Right cardiac atrium (tissue), 5 donors: Measurements from ENCODE around the gene PTPRN2. TPM values are rescaled to one million over a fixed set of nuclear protein-coding genes. Genes with fewer than 3 reads are reported as not detected.

ENCODE experiments used
- ATAC-seq, 2 donors: fragments of 200-7000 bp; cut with Tn5 transposase; one replicate each; pipeline versions ENCODE4 v1.8.0 to v1.9.1; 2020; ENCODE audit warnings: moderate library complexity in 2 of 2, mild to moderate bottlenecking in 1 of 2
- DNase-seq, 3 donors: peaks; one replicate each; pipeline ENCODE4 v3.0.0-alpha.2; 2020
- H3K27ac ChIP-seq: one replicate; pipeline ENCODE4 v1.5.1; 2013; ENCODE audit warnings: mild to moderate bottlenecking, low read length, control low read depth, moderate library complexity
- H3K27me3 ChIP-seq: one replicate; pipeline ENCODE4 v1.6.1; 2013; ENCODE audit not compliant: control insufficient read depth, insufficient read depth
- H3K4me1 ChIP-seq: one replicate; pipeline ENCODE4 v1.6.1; 2013; ENCODE audit warnings: low read length; ENCODE audit not compliant: control insufficient read depth, insufficient read depth
- H3K4me3 ChIP-seq: one replicate; pipeline ENCODE4 v1.5.1; 2013; ENCODE audit warnings: low read length, control low read depth
- H3K9me3 ChIP-seq: one replicate; pipeline ENCODE4 v1.6.1; 2013; ENCODE audit warnings: low read length; ENCODE audit not compliant: control insufficient read depth
- WGBS: extraction: QIAGEN DNeasy Blood & Tissue Kit; methylation state at CpG from one replicate; pipeline ENCODE4 v1.1.7; 2013; 5-methylcytosine and 5-hydroxymethylcytosine counted together
- intact Hi-C, 4 donors: fragments of 100-400 bp; cut with DNase I; formaldehyde crosslinking; loops; one replicate each; pipeline versions ENCODE4 v1.11.0 to v1.14.0; 2022 to 2023
- polyA plus RNA-seq: library from polyadenylated mRNA; stranded (reverse); fragments of 200-250 nt; gene quantifications from one replicate; pipeline ENCODE4 v1.2.3, GENCODE V29; 2013
- total RNA-seq, 4 donors: library from RNA; stranded (reverse); fragmentation: NEBNext Ultra II Directional; extraction: Animal tissue kit (Norgen Biotek cat#: 25700); gene quantifications; one replicate each; pipeline ENCODE4 v1.2.1, GENCODE V29; 2021
- donor health status: healthy with polysubstance abuse.
- donor health status: DM: no; HTN: yes; CAD: no.
- donor health status: DM: no; HTN: no; CAD: no.
- donor health status: DM: no; HTN: yes; CAD: no; lungs with severe emphysema.
- donor health status: DM: yes; HTN: yes; CAD: no.

The PTPRN2 gene
- total and polyA plus RNA-seq, 5 donors = 1.5 to 3.9 (median 1.9) TPM

- H3K9me3 ChIP-seq = no peaks in the 10 kb centered on the region
- H3K4me1 ChIP-seq = no peaks in the 10 kb centered on the region
- no peaks in the 10 kb centered on the region for H3K27me3 ChIP-seq
- intact Hi-C loops = no loop called here
- H3K4me3 ChIP-seq = no peak overlapping the region
- 83% methylated on average over 3 of the region's 3 CpGs for WGBS
- DNase-seq (no peak), ATAC-seq (no peak)
- no peak overlapping the region for H3K27ac ChIP-seq
Observed at GRCh38 chr7:157605638-157606037, 982.0 kb downstream of the PTPRN2 start.

GRCh38 chr7:157604661-157605381 lies 982.8 kb downstream of the PTPRN2 start:
- intact Hi-C loops = no loop called here
- no peaks in the 10 kb centered on the region for H3K9me3 ChIP-seq
- ATAC-seq = peak; percentile 36
- H3K27ac ChIP-seq = no peak overlapping the region
- no peaks in the 10 kb centered on the region for H3K4me1 ChIP-seq
- H3K27me3 ChIP-seq = no peaks in the 10 kb centered on the region
- no peak overlapping the region for H3K4me3 ChIP-seq
- DNase-seq = no peak
- WGBS = 78% methylated on average over 21 of the region's 21 CpGs

GRCh38 chr7:157603716-157604115 lies 983.9 kb downstream of the PTPRN2 start:
- DNase-seq = no peak

GRCh38 chr7:157603005-157603404 lies 984.6 kb downstream of the PTPRN2 start:
- Histone ChIP-seq H3K27ac (no peak overlapping the region), H3K9me3 (no peaks in the 10 kb centered on the region), H3K27me3 (no peaks in the 10 kb centered on the region), H3K4me3 (no peak overlapping the region), H3K4me1 (no peaks in the 10 kb centered on the region)
- ATAC-seq (no peak), DNase-seq (no peak)
- 89% methylated on average over 9 of the region's 9 CpGs for WGBS
- intact Hi-C loops = no loop called here

More at GRCh38 chr7:157603716-157604115, 983.9 kb downstream of the PTPRN2 start:
- no peak overlapping the region for H3K27ac ChIP-seq
- H3K9me3 ChIP-seq = no peaks in the 10 kb centered on the region
- H3K27me3 ChIP-seq = no peaks in the 10 kb centered on the region
- H3K4me1 ChIP-seq = no peaks in the 10 kb centered on the region
- WGBS = 92% methylated on average over 21 of the region's 21 CpGs
- H3K4me3 ChIP-seq = no peak overlapping the region
- intact Hi-C loops = no loop called here
- no peak for ATAC-seq

GRCh38 chr7:157602581-157602980 lies 985.0 kb downstream of the PTPRN2 start:
- H3K27ac ChIP-seq = no peak overlapping the region
- H3K9me3 ChIP-seq = no peaks in the 10 kb centered on the region
- 92% methylated on average over 14 of the region's 14 CpGs for WGBS
- no peaks in the 10 kb centered on the region for H3K4me1 ChIP-seq
- DNase-seq = no peak
- no peak overlapping the region for H3K4me3 ChIP-seq
- H3K27me3 ChIP-seq = no peaks in the 10 kb centered on the region
- no peak for ATAC-seq
- intact Hi-C loops = no loop called here

- DNase-seq = no peak
- no peak for ATAC-seq
- 91% methylated on average over 15 of the region's 15 CpGs for WGBS
- H3K9me3 ChIP-seq = no peaks in the 10 kb centered on the region
- intact Hi-C loops = no loop called here
- no peak overlapping the region for H3K4me3 ChIP-seq
- no peaks in the 10 kb centered on the region for H3K4me1 ChIP-seq
- no peak overlapping the region for H3K27ac ChIP-seq
- no peaks in the 10 kb centered on the region for H3K27me3 ChIP-seq
Observed at GRCh38 chr7:157602156-157602555, 985.5 kb downstream of the PTPRN2 start.

GRCh38 chr7:157601530-157601929 lies 986.1 kb downstream of the PTPRN2 start:
- H3K27ac ChIP-seq = no peak overlapping the region
- no peaks in the 10 kb centered on the region for H3K4me1 ChIP-seq
- intact Hi-C loops = no loop called here
- 86% methylated on average over 11 of the region's 11 CpGs for WGBS
- no peak overlapping the region for H3K4me3 ChIP-seq
- H3K27me3 ChIP-seq = no peaks in the 10 kb centered on the region
- no peaks in the 10 kb centered on the region for H3K9me3 ChIP-seq
- ATAC-seq (no peak), DNase-seq (no peak)

GRCh38 chr7:157599491-157599890 lies 988.1 kb downstream of the PTPRN2 start:
- ATAC-seq = no peak
- WGBS = 91% methylated on average over 4 of the region's 4 CpGs
- H3K4me3 ChIP-seq = no peak overlapping the region
- no peaks in the 10 kb centered on the region for H3K27me3 ChIP-seq
- H3K9me3 ChIP-seq = no peaks in the 10 kb centered on the region
- DNase-seq = no peak
- intact Hi-C loops = no loop called here
- H3K27ac ChIP-seq = no peak overlapping the region
- no peaks in the 10 kb centered on the region for H3K4me1 ChIP-seq

GRCh38 chr7:157597562-157597961 lies 990.1 kb downstream of the PTPRN2 start:
- H3K27me3 ChIP-seq = no peaks in the 10 kb centered on the region
- WGBS = 64% methylated on average over 7 of the region's 7 CpGs
- H3K4me1 ChIP-seq = no peaks in the 10 kb centered on the region
- H3K9me3 ChIP-seq = no peaks in the 10 kb centered on the region
- H3K27ac ChIP-seq = no peak overlapping the region
- DNase-seq (no peak), ATAC-seq (no peak)
- intact Hi-C loops = no loop called here
- H3K4me3 ChIP-seq = no peak overlapping the region

GRCh38 chr7:157596881-157597280 lies 990.7 kb downstream of the PTPRN2 start:
- H3K9me3 ChIP-seq = no peaks in the 10 kb centered on the region
- no peak overlapping the region for H3K27ac ChIP-seq
- WGBS = 73% methylated on average over 15 of the region's 15 CpGs
- intact Hi-C loops = no loop called here
- no peak for DNase-seq
- H3K4me1 ChIP-seq = no peaks in the 10 kb centered on the region
- no peaks in the 10 kb centered on the region for H3K27me3 ChIP-seq
- H3K4me3 ChIP-seq = no peak overlapping the region
- no peak for ATAC-seq

- intact Hi-C loops = no loop called here
Observed at GRCh38 chr7:157596471-157596870, 991.2 kb downstream of the PTPRN2 start.

GRCh38 chr7:157596026-157596425 lies 991.6 kb downstream of the PTPRN2 start:
- DNase-seq (peak in 1 of 3 donors; percentile 27), ATAC-seq (no peak)
- Histone ChIP-seq H3K4me3 (no peak overlapping the region), H3K9me3 (no peaks in the 10 kb centered on the region), H3K27me3 (no peaks in the 10 kb centered on the region), H3K4me1 (no peaks in the 10 kb centered on the region), H3K27ac (no peak overlapping the region)
- intact Hi-C loops = no loop called here
- 88% methylated on average over 11 of the region's 11 CpGs for WGBS

More at GRCh38 chr7:157596471-157596870, 991.2 kb downstream of the PTPRN2 start:
- no peaks in the 10 kb centered on the region for H3K27me3 ChIP-seq
- no peak overlapping the region for H3K4me3 ChIP-seq
- H3K27ac ChIP-seq = no peak overlapping the region
- H3K4me1 ChIP-seq = no peaks in the 10 kb centered on the region
- H3K9me3 ChIP-seq = no peaks in the 10 kb centered on the region
- no peak for DNase-seq
- no peak for ATAC-seq
- WGBS = 85% methylated on average over 11 of the region's 11 CpGs
